Esophagus muscularis mucosa (tissue), 4 donors: ENCODE data around the gene RMND5A. TPM values are rescaled to one million over a fixed set of nuclear protein-coding genes. Genes with fewer than 3 reads are reported as not detected.
"Not testable (repeated sequence)": the region's sequence is repeated elsewhere in the genome, so short reads cannot be mapped to it uniquely, and the experiment has no call there.

ENCODE experiments used
- DNase-seq: peaks from one replicate; pipeline ENCODE4 v3.0.0-alpha.2; 2017; ENCODE audit errors: extremely low spot score
- H3K27ac ChIP-seq, 4 donors: fragments of 200-600 bp; sonication (generic); replicated peaks in 1 of 4; 1 replicate in 3 of 4; 2 replicates in 1 of 4; pipeline ENCODE4 v1.5.1; 2016 to 2019; ENCODE audit warnings: mild to moderate bottlenecking in 1 of 4
- H3K27me3 ChIP-seq, 4 donors: fragments of 200-600 bp; sonication (generic); one replicate each; pipeline versions ENCODE4 v1.5.1 to v1.6.0; 2016 to 2019
- H3K36me3 ChIP-seq, 4 donors: fragments of 200-600 bp; sonication (generic); one replicate each; pipeline ENCODE4 v1.5.1; 2016 to 2019
- H3K4me1 ChIP-seq, 4 donors: fragments of 200-600 bp; sonication (generic); one replicate each; pipeline ENCODE4 v1.5.1; 2016 to 2019
- H3K4me3 ChIP-seq, 4 donors: fragments of 200-600 bp; sonication (generic); 1 replicate in 2 of 4; 2 replicates in 2 of 4; pipeline ENCODE4 v1.5.1; 2016 to 2019; ENCODE audit warnings: mild to moderate bottlenecking in 4 of 4, moderate library complexity in 1 of 4
- H3K9me3 ChIP-seq, 4 donors: fragments of 200-600 bp; sonication (generic); 1 replicate in 3 of 4; 2 replicates in 1 of 4; pipeline ENCODE4 v1.5.1; 2016 to 2019
- EP300 ChIP-seq: sonication (generic); formaldehyde crosslinking; IDR thresholded peaks from one replicate; pipeline ENCODE4 v1.6.1; 2017; ENCODE audit warnings: antibody characterized with exemption
- POLR2A ChIP-seq: fragments of 450-650 bp; IDR thresholded peaks from one replicate; pipeline ENCODE4 v1.6.1; 2017; ENCODE audit warnings: antibody characterized with exemption, moderate library complexity, mild to moderate bottlenecking, low read depth
- POLR2AphosphoS5 ChIP-seq, 2 donors: sonication (generic); formaldehyde crosslinking; IDR thresholded peaks; one replicate each; pipeline ENCODE4 v1.6.1; 2017; ENCODE audit warnings: antibody characterized with exemption in 2 of 2
- WGBS: methylation state at CpG from one replicate; pipeline ENCODE4 v1.1.5; 2018; 5-methylcytosine and 5-hydroxymethylcytosine counted together
- intact Hi-C: fragments of 100-400 bp; cut with DNase I; formaldehyde crosslinking; loops from one replicate; pipeline ENCODE4 v1.15.1; 2023
- total RNA-seq, 4 donors: library from RNA; depleted of rRNA; stranded (reverse); fragments of >200 nt; gene quantifications; one replicate each; pipeline versions ENCODE4 v1.1.0 to v1.2.1, GENCODE V29; 2016
- TF ChIP-seq, protein P1 (sequence below), 3 experiments: fragments of 200-600 bp in 2 of 3; fragments of 450-650 bp in 1 of 3; sonication (generic) in 2 of 3; IDR thresholded peaks; one replicate each; pipeline ENCODE4 v1.5.1; 2017 to 2019; ENCODE audit warnings: antibody characterized with exemption in 3 of 3, mild to moderate bottlenecking in 2 of 3, moderate library complexity in 1 of 3

The RMND5A gene, protein sequence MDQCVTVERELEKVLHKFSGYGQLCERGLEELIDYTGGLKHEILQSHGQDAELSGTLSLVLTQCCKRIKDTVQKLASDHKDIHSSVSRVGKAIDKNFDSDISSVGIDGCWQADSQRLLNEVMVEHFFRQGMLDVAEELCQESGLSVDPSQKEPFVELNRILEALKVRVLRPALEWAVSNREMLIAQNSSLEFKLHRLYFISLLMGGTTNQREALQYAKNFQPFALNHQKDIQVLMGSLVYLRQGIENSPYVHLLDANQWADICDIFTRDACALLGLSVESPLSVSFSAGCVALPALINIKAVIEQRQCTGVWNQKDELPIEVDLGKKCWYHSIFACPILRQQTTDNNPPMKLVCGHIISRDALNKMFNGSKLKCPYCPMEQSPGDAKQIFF
- 10 to 100 TPM; 42.1 to 85.1 (median 49.8) TPM for total RNA-seq

DNA sequence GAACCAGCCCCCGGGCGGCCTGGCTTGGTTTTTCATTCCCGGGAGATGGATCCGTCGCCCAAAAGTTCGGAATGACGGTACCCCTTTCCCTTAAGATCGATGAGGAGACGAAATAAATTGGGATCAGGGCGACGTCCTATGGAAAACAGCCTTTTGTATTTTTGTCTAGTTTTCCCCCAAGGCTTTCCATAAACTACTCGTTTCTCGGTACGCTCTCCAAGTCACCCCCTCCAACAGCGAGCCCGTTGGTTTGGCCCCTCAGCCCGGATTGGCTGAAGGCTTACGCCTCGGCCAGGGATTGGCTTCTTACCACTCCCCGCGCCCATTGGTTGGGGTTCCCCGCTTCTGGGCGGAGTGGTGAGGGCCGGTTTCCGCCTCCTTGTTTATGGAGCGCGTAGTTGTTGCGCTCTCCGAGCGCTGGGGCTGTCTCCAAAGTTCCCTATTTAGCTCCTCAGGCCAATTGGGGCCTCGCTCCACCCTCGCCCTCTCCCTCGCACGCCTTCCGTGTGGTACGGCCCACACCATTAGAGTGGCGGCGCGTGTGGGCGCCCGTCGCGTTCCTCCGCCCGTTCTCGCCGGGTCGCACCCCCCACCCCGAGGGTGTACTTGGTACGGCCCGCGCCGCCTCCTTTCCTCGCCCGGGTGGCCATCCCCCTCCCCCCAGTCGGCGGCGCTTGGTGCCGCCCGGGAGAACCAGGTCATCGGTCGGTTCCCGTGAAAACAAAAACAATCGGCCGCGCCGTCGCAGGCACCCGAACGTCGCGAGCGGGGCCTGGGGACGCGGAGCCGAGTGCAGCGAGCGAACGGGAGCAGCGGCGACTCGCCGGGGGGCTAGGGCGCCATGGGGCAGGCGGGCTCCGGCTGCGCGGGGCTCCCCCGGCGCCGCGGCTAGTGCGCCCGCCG is at the start of gene RMND5A:
RMND5A (plus strand) TSS at position 655 of the 903 bp plus-strand sequence. CDS start 377 bp downstream, outside the sequence.
- H3K4me1 ChIP-seq, H3K36me3 ChIP-seq, intact Hi-C loops, H3K27me3 ChIP-seq, H3K9me3 ChIP-seq: not testable (repeated sequence)
- H3K4me3 ChIP-seq, result peak within 1 kb of the TSS; percentile 70 to 85 (median 71)
- H3K27ac ChIP-seq, result peak within 1 kb of the TSS; percentile 84 to 93 (median 88)
- TF ChIP-seq POLR2AphosphoS5 (IDR thresholded peaks at IDR 0.05), result peak; percentile 33 to 84
- peak; percentile 95 for DNase-seq
- WGBS, result 0% methylated on average over 15 of the region's 95 CpGs

DNA sequence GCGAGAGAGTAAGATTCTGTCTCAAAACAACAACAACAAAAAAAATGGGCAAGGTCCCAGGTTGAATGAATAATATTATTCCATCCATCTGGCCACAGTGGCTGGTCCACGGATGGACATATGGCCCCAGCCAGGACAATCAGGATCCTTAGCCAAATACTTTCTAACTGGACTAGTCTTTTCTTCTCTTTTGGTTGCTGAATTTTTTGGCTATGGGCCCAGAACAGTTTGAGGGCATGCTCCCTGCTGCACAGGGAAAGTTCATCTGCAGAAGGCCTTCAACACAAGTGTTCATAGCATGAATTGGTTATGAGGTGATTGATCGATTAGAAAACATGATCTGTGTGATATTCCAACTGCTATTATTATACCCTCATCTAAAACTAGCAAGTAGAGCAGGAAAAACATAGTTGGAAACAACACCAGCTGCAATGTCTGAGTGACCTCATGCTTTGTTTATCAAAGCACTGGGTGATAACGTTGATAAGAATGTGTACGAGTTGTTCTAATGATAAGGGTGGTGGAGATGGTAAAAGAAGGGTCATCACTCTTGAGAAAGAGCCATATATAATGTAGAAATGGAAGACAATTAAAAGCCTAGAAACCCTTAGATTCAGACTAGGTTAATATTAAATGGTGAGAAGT is 48.6 kb upstream of the RMND5A start:
- whole genome bisulfite sequencing, result 64% methylated on average over 5 of the region's 5 CpGs
- H3K4me1 ChIP-seq, result peaks cover 10 to 21% (median 16%) of the 10 kb centered on the region in 4 donors

DNA sequence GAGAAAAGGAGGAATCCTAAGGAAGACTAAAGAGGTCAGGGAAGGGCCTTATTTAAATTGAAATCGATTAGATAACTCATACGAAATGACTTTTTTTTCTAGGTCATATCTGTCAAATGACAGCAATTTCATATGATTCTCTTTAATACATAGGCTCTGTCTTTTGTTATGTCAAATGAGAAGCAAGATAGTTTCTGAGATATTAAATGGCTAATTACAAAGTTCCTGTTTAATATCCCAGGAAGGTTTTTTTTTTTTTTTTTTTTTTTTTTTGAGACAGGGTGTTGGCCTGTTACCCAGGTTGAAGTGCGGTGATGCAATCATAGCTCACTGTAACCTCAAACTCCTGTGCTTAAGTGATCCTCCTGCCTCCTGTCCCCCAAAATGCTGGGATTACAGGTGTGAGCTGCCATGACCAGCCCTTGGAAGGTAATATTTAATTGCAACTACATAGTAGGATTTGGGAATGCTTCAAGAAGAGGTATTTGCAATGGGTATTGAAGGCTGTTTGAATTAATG is 48.0 kb upstream of the RMND5A start:
- intact Hi-C loops, result no loop called here
- 90% methylated on average over 3 of the region's 3 CpGs for WGBS
- no peak overlapping the region for H3K27ac ChIP-seq

More for the DNA sequence above, 48.6 kb upstream of the RMND5A start:
- no peak for TF ChIP-seq POLR2A
- TF ChIP-seq POLR2AphosphoS5 (IDR thresholded peaks at IDR 0.05), result no peak
- TF ChIP-seq, protein P1, sequence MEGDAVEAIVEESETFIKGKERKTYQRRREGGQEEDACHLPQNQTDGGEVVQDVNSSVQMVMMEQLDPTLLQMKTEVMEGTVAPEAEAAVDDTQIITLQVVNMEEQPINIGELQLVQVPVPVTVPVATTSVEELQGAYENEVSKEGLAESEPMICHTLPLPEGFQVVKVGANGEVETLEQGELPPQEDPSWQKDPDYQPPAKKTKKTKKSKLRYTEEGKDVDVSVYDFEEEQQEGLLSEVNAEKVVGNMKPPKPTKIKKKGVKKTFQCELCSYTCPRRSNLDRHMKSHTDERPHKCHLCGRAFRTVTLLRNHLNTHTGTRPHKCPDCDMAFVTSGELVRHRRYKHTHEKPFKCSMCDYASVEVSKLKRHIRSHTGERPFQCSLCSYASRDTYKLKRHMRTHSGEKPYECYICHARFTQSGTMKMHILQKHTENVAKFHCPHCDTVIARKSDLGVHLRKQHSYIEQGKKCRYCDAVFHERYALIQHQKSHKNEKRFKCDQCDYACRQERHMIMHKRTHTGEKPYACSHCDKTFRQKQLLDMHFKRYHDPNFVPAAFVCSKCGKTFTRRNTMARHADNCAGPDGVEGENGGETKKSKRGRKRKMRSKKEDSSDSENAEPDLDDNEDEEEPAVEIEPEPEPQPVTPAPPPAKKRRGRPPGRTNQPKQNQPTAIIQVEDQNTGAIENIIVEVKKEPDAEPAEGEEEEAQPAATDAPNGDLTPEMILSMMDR (IDR thresholded peaks at IDR 0.05), result no peak
- TF ChIP-seq EP300, result no peak
- H3K27me3 ChIP-seq, result no peaks in the 10 kb centered on the region
- no peak overlapping the region for H3K4me3 ChIP-seq
- no peak overlapping the region for H3K27ac ChIP-seq
- intact Hi-C loops, result no loop called here
- no peaks in the 10 kb centered on the region for H3K9me3 ChIP-seq
- no peak for DNase-seq
- no peaks in the 10 kb centered on the region for H3K36me3 ChIP-seq

DNA sequence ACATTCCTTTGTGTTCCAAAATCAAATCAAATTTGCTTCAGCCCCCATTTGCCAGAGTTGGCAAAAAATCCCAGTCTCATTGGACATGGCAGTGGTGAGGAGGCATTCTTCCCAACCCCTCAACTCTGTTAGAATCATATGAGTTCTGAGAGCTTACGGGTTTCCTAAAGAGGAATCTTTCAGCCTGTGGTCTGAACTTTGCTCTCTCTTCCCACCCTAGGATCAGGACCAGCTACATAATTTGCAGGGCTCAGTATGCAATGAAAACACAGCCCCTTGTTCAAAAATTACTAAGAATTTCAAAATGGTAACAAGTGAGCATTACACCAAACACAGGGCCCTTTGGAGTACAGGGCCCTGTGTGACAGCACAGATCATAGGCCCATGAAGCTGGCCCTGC is 47.1 kb upstream of the RMND5A start:
- H3K36me3 ChIP-seq, result no peaks in the 10 kb centered on the region
- DNase-seq, result no peak
- peaks cover 10 to 21% (median 16%) of the 10 kb centered on the region in 4 donors for H3K4me1 ChIP-seq
- intact Hi-C loops, result no loop called here
- H3K27ac ChIP-seq, result no peak overlapping the region
- no peaks in the 10 kb centered on the region for H3K27me3 ChIP-seq
- no peak overlapping the region for H3K4me3 ChIP-seq
- H3K9me3 ChIP-seq, result no peaks in the 10 kb centered on the region
- 77% methylated on average over 1 of the region's 1 CpG for WGBS
- no peak for TF ChIP-seq POLR2A

More for the DNA sequence above, 48.0 kb upstream of the RMND5A start:
- H3K9me3 ChIP-seq, result no peaks in the 10 kb centered on the region
- peaks cover 10 to 21% (median 16%) of the 10 kb centered on the region in 4 donors for H3K4me1 ChIP-seq
- no peak overlapping the region for H3K4me3 ChIP-seq
- H3K27me3 ChIP-seq, result no peaks in the 10 kb centered on the region
- H3K36me3 ChIP-seq, result no peaks in the 10 kb centered on the region
- DNase-seq, result no peak
- TF ChIP-seq POLR2AphosphoS5 (IDR thresholded peaks at IDR 0.05), result no peak
- TF ChIP-seq, protein P1 (IDR thresholded peaks at IDR 0.05), result no peak
- no peak for TF ChIP-seq EP300
- TF ChIP-seq POLR2A, result no peak

DNA sequence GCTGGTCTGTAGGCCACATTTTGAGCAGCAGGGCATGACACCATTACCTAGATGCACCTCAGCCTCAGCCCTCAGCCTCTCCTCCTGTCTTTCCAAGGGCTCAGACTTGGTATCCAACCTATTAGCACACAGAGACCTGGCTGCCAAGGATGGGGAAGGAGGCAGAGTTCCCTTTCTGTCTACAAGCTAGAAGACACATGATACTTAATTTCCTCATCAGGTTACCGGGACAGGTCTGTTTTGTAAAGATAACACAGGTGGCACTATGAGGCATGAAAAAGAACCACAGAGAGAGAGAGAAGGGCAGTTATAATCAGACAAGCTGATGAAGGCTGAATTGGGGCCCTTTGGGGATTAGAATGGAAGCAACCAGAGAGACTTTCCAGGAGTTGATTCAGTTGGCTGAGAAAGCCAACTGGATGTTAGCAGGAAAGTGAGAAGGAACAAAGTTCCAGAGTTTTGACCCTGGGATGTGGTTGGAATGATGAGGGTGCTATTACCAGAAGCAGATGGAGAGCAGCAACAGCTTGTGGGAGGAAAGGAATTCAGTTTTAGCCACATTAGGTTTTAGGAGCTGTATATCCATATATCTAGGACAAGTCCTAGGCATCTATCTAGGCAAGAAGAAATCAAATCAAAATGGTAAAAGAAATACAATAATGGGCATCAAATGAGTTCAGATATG is 46.0 kb upstream of the RMND5A start:
- Histone ChIP-seq H3K4me3 (no peak overlapping the region), H3K36me3 (no peaks in the 10 kb centered on the region), H3K9me3 (no peaks in the 10 kb centered on the region), H3K27me3 (no peaks in the 10 kb centered on the region), H3K27ac (no peak overlapping the region), H3K4me1 (peaks cover 10 to 21% (median 16%) of the 10 kb centered on the region in 4 donors)
- TF ChIP-seq POLR2AphosphoS5 (IDR thresholded peaks at IDR 0.05) (no peak), EP300 (no peak), POLR2A (no peak)
- TF ChIP-seq, protein P1 (IDR thresholded peaks at IDR 0.05), result no peak
- 79% methylated on average over 1 of the region's 1 CpG for WGBS
- DNase-seq, result no peak
- intact Hi-C loops, result no loop called here
